ENCODE data around the gene ZBTB16.

- TF ChIP-seq CTCF (IDR thresholded peaks at IDR 0.05) (no peak), POLR2A (IDR thresholded peaks at IDR 0.05) (no peak)
Observed at GRCh38 chr11:114155116-114155515, 95.6 kb downstream of the ZBTB16 start.
